ENCODE data around the gene ZNF765.

DNA sequence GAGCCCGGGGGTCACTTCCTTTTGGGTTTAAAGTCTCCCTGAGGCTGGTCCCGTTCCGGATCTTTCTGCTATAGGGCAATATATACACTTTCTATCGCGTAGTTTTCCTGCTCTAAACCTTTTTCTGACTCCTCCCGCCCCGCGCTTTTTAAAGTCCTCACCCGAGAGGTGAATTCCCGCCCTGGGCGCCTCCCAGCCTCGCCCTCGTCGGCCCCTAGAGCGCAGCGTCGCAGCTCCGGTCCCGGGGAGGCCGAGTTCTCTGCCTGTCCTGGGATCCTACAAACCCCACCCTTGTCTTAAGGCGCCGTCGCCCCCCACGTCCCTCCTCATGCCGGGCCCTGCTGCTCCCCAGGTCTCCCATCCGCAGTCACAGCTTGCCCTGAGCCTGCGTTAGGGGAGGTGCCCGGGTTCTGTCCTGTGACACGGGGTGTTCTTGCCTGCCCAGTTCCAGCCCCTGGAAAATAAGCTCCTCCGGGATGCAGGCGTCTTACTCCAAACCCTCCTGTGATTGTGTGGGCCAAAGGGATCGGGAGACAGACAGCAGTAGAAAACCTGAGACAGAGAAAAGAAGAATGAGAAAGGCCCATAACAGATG is 29.0 kb upstream of the ZNF765 start:
- TF ChIP-seq GATA2 (IDR thresholded peaks at IDR 0.05; ENCODE audit: low read depth, low read length) (no peak), GATA3 (IDR thresholded peaks at IDR 0.05; ENCODE audit: low read depth, low read length) (no peak)
